HEK293 (cell line): Measurements from ENCODE around the gene ZNF552.
"Not testable (repeated sequence)": the region's sequence is repeated elsewhere in the genome, so short reads cannot be mapped to it uniquely, and the experiment has no call there.

Experiments
- CTCF ChIA-PET: fragments of 350-600 bp; formaldehyde crosslinking; extraction: SDS; loops from one replicate; lab custom pipeline; 2021; ENCODE audit warnings: antibody characterized with exemption; lab: Yijun Ruan, JAX
- POLR2A ChIA-PET: fragments of 300-600 bp; formaldehyde crosslinking; extraction: SDS; loops from one replicate; lab custom pipeline; 2020; ENCODE audit warnings: antibody characterized with exemption, inconsistent platforms; lab: Yijun Ruan, JAX
- H3K27ac ChIP-seq: fragments of 200-500 bp; sonication (Bioruptor generic); 2 replicates; pipeline ENCODE4 v1.5.1; 2014; ENCODE audit warnings: low read depth, low read length, control low read depth, inconsistent platforms; ENCODE audit errors: extremely low read depth
- H3K36me3 ChIP-seq, 2 experiments: fragments of 200-500 bp in 1 of 2; sonication (Bioruptor generic) in 1 of 2; 1 replicate in 1 of 2; 2 replicates in 1 of 2; pipeline ENCODE4 v1.5.1; 2014 to 2017; ENCODE audit warnings: inconsistent platforms in 2 of 2, low read length in 2 of 2; ENCODE audit not compliant: control insufficient read depth in 2 of 2, insufficient read depth in 1 of 2
- H3K4me1 ChIP-seq: fragments of 200-500 bp; sonication (Bioruptor generic); 2 replicates; pipeline ENCODE4 v1.5.1; 2014; ENCODE audit warnings: mild to moderate bottlenecking, low read length, inconsistent platforms; ENCODE audit not compliant: control insufficient read depth, insufficient read depth
- H3K4me3 ChIP-seq: 2 replicates; pipeline ENCODE4 v1.5.1; 2011; ENCODE audit warnings: low read depth, mild to moderate bottlenecking, control low read depth, low read length, moderate library complexity
- H3K9me3 ChIP-seq: fragments of 200-500 bp; sonication (Bioruptor generic); 2 replicates; pipeline ENCODE4 v1.5.1; 2014; ENCODE audit warnings: low read depth, low read length, inconsistent platforms; ENCODE audit not compliant: control insufficient read depth, insufficient read depth
- IKZF3 ChIP-seq: fragments of 450-650 bp; IDR thresholded peaks from 2 replicates; pipeline ENCODE4 v1.5.0; 2018; ENCODE audit warnings: missing biosample characterization, mild to moderate bottlenecking, missing genetic modification characterization, moderate library complexity
- OSR2 ChIP-seq: fragments of 450-650 bp; formaldehyde crosslinking; IDR thresholded peaks from 2 replicates; pipeline ENCODE4 v1.5.1; 2016; ENCODE audit warnings: missing biosample characterization, missing genetic modification characterization
- PRDM10 ChIP-seq: fragments of 450-650 bp; formaldehyde crosslinking; IDR thresholded peaks from 2 replicates; pipeline ENCODE4 v1.5.1; 2016; ENCODE audit warnings: missing biosample characterization, missing genetic modification characterization
- SCRT1 ChIP-seq: fragments of 450-650 bp; formaldehyde crosslinking; IDR thresholded peaks from 2 replicates; pipeline ENCODE4 v1.5.1; 2016; ENCODE audit warnings: missing biosample characterization, missing genetic modification characterization, borderline replicate concordance
- ZBTB17 ChIP-seq: fragments of 450-650 bp; formaldehyde crosslinking; IDR thresholded peaks from 2 replicates; pipeline ENCODE4 v1.5.1; 2016; ENCODE audit warnings: missing biosample characterization, missing genetic modification characterization
- ZNF16 ChIP-seq: fragments of 450-650 bp; formaldehyde crosslinking; IDR thresholded peaks from 2 replicates; pipeline ENCODE4 v1.5.1; 2016; ENCODE audit warnings: low read depth, missing biosample characterization, missing genetic modification characterization
- ZNF169 ChIP-seq: fragments of 450-650 bp; formaldehyde crosslinking; IDR thresholded peaks from 2 replicates; pipeline ENCODE4 v1.5.1; 2016; ENCODE audit warnings: missing biosample characterization, missing genetic modification characterization
- ZNF311 ChIP-seq: fragments of 450-650 bp; formaldehyde crosslinking; IDR thresholded peaks from 2 replicates; pipeline ENCODE4 v1.5.1; 2017; ENCODE audit warnings: missing biosample characterization, missing genetic modification characterization, borderline replicate concordance
- ZNF664 ChIP-seq: fragments of 450-650 bp; formaldehyde crosslinking; IDR thresholded peaks from 2 replicates; pipeline ENCODE4 v1.5.1; 2016; ENCODE audit warnings: missing biosample characterization, missing genetic modification characterization
- ZNF837 ChIP-seq: fragments of 450-650 bp; formaldehyde crosslinking; IDR thresholded peaks from 2 replicates; pipeline ENCODE4 v1.5.1; 2016; ENCODE audit warnings: missing biosample characterization, missing genetic modification characterization
- TF ChIP-seq, protein P1 (sequence below): fragments of 450-650 bp; formaldehyde crosslinking; IDR thresholded peaks from 2 replicates; pipeline ENCODE4 v1.5.1; 2016; ENCODE audit warnings: missing biosample characterization, missing genetic modification characterization
- TF ChIP-seq, protein P2 (sequence below): fragments of 450-650 bp; formaldehyde crosslinking; IDR thresholded peaks from 2 replicates; pipeline ENCODE4 v1.5.1; 2016; ENCODE audit warnings: missing biosample characterization, missing genetic modification characterization, low read depth

Gene ZNF552

DNA sequence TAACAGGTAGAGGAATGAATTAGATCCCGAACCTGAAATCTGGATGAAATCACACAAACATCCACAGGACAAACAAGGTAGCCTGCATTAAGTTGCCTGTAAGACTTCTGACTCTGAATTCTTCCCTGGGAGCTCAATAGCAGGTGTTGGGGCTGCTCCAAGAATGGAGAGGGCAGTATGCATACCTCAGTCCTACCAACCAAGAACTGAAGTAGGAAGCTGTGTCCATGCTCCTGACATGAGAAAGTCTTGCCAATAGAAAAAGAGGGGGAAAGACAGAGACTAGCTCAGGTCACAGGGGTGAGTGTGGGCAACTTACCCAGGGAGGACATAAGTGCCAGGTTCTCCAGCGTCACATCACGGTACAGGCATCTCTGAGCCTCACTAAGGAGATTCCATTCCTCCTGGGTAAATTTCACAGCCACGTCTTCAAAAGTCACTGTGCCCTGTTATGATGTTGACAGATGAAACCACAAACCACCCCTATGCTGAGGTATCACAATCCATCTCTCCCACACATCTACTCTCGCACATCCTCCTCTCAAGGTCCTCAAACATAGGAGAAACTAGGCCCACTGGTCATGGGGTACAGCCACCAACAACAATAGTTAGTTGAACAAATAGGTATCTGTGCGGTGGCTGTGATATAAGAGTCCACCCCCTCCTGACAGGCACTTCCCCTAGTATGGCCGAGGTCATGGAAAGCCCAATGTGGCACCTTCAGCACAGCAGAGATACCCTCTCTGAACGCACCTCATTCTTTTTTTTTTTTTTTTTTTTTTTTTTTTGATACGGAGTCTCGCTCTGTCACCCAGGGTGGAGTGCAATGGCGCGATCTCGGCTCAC lies 1.5 kb downstream of the ZNF552 start:
- POLR2A ChIA-PET = interaction anchor here (1.0 to 2.0 kb wide), 3 partner anchors 13 to 32 kb away, joined by 3 to 6 read pairs (median 5); no protein-coding TSS in a partner anchor
- Histone ChIP-seq H3K4me3 (peak overlapping the region; percentile 87; the same call in 1 of the 2 replicates), H3K36me3 (peaks cover 26 to 32% of the 10 kb centered on the region in 2 experiments)
- CTCF ChIA-PET, H3K27ac ChIP-seq: not testable (repeated sequence)
- TF ChIP-seq PRDM10 (peak; percentile 73), ZBTB17 (tag by site-specific recombination) (0 out of 2 replicates have a peak, but pooled peaks have one; percentile 15)
- TF ChIP-seq, protein P1, sequence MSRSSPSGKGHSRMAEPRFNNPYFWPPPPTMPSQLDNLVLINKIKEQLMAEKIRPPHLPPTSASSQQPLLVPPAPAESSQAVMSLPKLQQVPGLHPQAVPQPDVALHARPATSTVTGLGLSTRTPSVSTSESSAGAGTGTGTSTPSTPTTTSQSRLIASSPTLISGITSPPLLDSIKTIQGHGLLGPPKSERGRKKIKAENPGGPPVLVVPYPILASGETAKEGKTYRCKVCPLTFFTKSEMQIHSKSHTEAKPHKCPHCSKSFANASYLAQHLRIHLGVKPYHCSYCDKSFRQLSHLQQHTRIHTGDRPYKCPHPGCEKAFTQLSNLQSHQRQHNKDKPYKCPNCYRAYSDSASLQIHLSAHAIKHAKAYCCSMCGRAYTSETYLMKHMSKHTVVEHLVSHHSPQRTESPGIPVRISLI (tag by site-specific recombination) = peak; percentile 48; the same call in 1 of the 2 replicates
- TF ChIP-seq, all 188 proteins: peak for 3; not testable (repeated sequence) for 185
- not testable (repeated sequence) for H3K4me1 ChIP-seq, H3K9me3 ChIP-seq

DNA sequence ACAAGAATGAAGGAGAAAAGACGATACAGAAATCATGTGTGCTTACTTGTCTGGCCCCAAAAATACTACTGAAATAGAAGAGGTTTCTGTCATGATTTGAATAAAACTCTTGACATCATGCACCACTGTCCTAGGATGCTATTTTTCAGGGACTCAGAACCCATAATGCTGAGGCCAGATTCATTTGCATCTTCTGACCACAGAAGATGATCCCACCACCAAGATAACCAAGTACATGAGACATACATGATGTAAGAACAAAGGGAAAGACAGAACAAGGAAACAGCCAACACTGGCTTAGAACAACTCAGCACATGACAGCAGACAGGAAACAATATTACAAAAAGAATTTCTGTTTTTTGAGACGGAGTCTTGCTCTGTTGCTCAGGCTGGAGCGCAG lies 2.5 kb downstream of the ZNF552 start:
- Histone ChIP-seq H3K36me3 (peaks cover 34 to 42% of the 10 kb centered on the region in 2 experiments), H3K9me3 (no peaks in the 10 kb centered on the region), H3K4me3 (no peak overlapping the region), H3K4me1 (no peaks in the 10 kb centered on the region), H3K27ac (no peak overlapping the region)
- CTCF ChIA-PET = no interaction called here
- TF ChIP-seq ZNF664 (tag by site-specific recombination) (no peak), ZNF16 (tag by site-specific recombination) (no peak)
- POLR2A ChIA-PET = interaction anchor here (1.0 kb wide), 1 partner anchor 12 kb away, joined by 3 read pairs; no protein-coding TSS in a partner anchor

DNA sequence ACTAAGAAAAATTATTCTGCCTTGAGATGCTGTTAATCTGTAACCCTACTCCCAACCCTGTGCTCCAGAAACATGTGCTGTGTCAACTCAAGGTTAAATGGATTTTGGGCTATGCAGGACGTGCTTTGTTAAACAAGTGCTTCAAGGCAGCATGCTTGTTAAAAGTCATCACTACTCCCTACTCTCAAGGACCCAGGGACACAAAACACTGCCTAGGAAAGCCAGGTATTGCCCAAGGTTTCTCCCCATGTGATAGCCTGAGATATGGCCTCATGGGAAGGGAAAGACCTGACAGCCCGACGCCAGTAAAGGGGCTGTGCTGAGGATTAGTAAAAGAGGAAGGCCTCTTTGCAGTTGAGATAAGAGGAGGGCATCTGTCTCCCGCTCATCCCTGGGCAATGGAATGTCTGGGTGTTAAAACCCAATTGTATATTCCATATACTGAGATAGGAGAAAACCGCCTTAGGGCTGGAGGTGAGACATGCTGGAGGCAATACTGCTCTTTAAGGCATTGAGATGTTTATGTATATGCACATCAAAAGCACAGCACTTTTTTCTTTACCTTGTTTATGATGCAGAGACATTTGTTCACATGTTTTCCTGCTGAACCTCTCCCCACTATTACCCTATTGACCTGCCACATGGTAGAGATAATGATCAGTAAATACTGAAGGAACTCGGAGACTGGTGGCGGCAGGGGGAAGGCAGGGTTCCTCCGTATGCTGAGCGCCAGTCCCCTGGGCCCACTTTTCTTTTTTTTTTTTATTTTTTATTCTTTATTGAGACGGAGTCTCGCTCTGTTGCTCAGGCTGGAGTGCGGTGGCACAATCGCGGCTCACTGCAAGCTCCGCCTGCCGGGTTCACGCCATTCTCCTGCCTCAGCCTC lies 4.1 kb downstream of the ZNF552 start:
- H3K4me3 ChIP-seq, H3K9me3 ChIP-seq, CTCF ChIA-PET, H3K4me1 ChIP-seq, H3K27ac ChIP-seq: not testable (repeated sequence)
- peaks cover 48 to 50% of the 10 kb centered on the region in 2 experiments for H3K36me3 ChIP-seq
- POLR2A ChIA-PET = interaction anchor here (0.6 to 0.7 kb wide), 2 partner anchors 18 to 198 kb away, joined by 4 to 5 read pairs; no protein-coding TSS in a partner anchor

GRCh38 chr19:57807541-57807940 lies 7.2 kb downstream of the ZNF552 start:
- no peak for TF ChIP-seq OSR2 (tag by site-specific recombination)
- TF ChIP-seq, protein P2, sequence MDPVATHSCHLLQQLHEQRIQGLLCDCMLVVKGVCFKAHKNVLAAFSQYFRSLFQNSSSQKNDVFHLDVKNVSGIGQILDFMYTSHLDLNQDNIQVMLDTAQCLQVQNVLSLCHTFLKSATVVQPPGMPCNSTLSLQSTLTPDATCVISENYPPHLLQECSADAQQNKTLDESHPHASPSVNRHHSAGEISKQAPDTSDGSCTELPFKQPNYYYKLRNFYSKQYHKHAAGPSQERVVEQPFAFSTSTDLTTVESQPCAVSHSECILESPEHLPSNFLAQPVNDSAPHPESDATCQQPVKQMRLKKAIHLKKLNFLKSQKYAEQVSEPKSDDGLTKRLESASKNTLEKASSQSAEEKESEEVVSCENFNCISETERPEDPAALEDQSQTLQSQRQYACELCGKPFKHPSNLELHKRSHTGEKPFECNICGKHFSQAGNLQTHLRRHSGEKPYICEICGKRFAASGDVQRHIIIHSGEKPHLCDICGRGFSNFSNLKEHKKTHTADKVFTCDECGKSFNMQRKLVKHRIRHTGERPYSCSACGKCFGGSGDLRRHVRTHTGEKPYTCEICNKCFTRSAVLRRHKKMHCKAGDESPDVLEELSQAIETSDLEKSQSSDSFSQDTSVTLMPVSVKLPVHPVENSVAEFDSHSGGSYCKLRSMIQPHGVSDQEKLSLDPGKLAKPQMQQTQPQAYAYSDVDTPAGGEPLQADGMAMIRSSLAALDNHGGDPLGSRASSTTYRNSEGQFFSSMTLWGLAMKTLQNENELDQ (tag by site-specific recombination) = no peak
- no peak for TF ChIP-seq ZNF169 (tag by site-specific recombination)
- no peak for TF ChIP-seq ZNF837
- no peak for TF ChIP-seq IKZF3
- no peak for TF ChIP-seq ZNF311 (tag by site-specific recombination)
- no peak for TF ChIP-seq SCRT1 (tag by site-specific recombination)
- Histone ChIP-seq H3K4me1 (peaks cover 6% of the 10 kb centered on the region; the same call in 1 of the 2 replicates), H3K27ac (no peak overlapping the region), H3K36me3 (peaks cover 46 to 53% of the 10 kb centered on the region in 2 experiments), H3K4me3 (no peak overlapping the region), H3K9me3 (no peaks in the 10 kb centered on the region)
- POLR2A ChIA-PET = interaction anchor here (0.7 kb wide), 1 partner anchor 12 kb away, joined by 3 read pairs; no protein-coding TSS in a partner anchor
- CTCF ChIA-PET = no interaction called here
